Neural progenitor cell (in vitro differentiated cells): ENCODE measurements around the gene UTS2. TPM values are rescaled to one million over a fixed set of nuclear protein-coding genes. Genes with fewer than 3 reads are reported as not detected.

Experiments used
- DNase-seq: peaks from one replicate; pipeline ENCODE4 v3.0.0-alpha.2; 2016; ENCODE audit warnings: low spot score
- H2AFZ ChIP-seq: fragments of 200-600 bp; sonication (generic); replicated peaks from 2 replicates; pipeline ENCODE4 v1.6.1; 2016; ENCODE audit warnings: antibody characterized with exemption
- H3F3A ChIP-seq: fragments of 200-600 bp; sonication (generic); 2 replicates; pipeline ENCODE4 v1.6.1; 2016; ENCODE audit warnings: antibody characterized with exemption, low read depth
- H3K27ac ChIP-seq: fragments of 200-600 bp; sonication (generic); 2 replicates; pipeline ENCODE4 v1.5.1; 2016; ENCODE audit warnings: mild to moderate bottlenecking
- H3K27me3 ChIP-seq: fragments of 200-600 bp; sonication (generic); 2 replicates; pipeline ENCODE4 v1.6.1; 2016; ENCODE audit warnings: mild to moderate bottlenecking, moderate library complexity
- H3K36me3 ChIP-seq: fragments of 200-600 bp; sonication (generic); 2 replicates; pipeline ENCODE4 v1.5.1; 2016
- H3K4me1 ChIP-seq: fragments of 200-600 bp; sonication (generic); 2 replicates; pipeline ENCODE4 v1.6.1; 2016; ENCODE audit warnings: mixed run types
- H3K4me2 ChIP-seq: fragments of 200-600 bp; sonication (generic); 2 replicates; pipeline ENCODE4 v1.6.1; 2016
- H3K4me3 ChIP-seq: fragments of 200-600 bp; sonication (generic); 2 replicates; pipeline ENCODE4 v1.5.1; 2016
- H3K79me2 ChIP-seq: fragments of 200-600 bp; sonication (generic); 2 replicates; pipeline ENCODE4 v1.6.1; 2016; ENCODE audit warnings: low read depth
- H3K9ac ChIP-seq: fragments of 200-600 bp; sonication (generic); 2 replicates; pipeline ENCODE4 v1.6.1; 2016
- H3K9me3 ChIP-seq: fragments of 200-600 bp; sonication (generic); 2 replicates; pipeline ENCODE4 v1.5.1; 2016; ENCODE audit warnings: low read depth
- H4K20me1 ChIP-seq: fragments of 200-600 bp; sonication (generic); 2 replicates; pipeline ENCODE4 v1.6.1; 2016; ENCODE audit warnings: low read depth
- H3K27ac Mint-ChIP-seq: 3 replicates; pipeline ENCODE4 v1.8.0; 2021; ENCODE audit warnings: mixed read lengths
- H3K27me3 Mint-ChIP-seq: 2 replicates; pipeline ENCODE4 v1.8.0; 2022; ENCODE audit warnings: low read depth, mild to moderate bottlenecking, inconsistent platforms, moderate library complexity, mixed read lengths; ENCODE audit not compliant: insufficient read depth
- H3K36me3 Mint-ChIP-seq: 3 replicates; pipeline ENCODE4 v1.8.0; 2021; ENCODE audit warnings: mixed read lengths
- H3K4me1 Mint-ChIP-seq: 3 replicates; pipeline ENCODE4 v1.8.0; 2021; ENCODE audit warnings: mixed read lengths
- H3K4me3 Mint-ChIP-seq: 3 replicates; pipeline ENCODE4 v1.8.0; 2021; ENCODE audit warnings: mild to moderate bottlenecking, moderate library complexity, mixed read lengths
- H3K9me3 Mint-ChIP-seq: 3 replicates; pipeline ENCODE4 v1.8.0; 2020; ENCODE audit warnings: mixed read lengths
- EZH2 ChIP-seq: fragments of 200-600 bp; sonication (generic); IDR thresholded peaks from 2 replicates; pipeline ENCODE4 v1.6.1; 2017; ENCODE audit warnings: antibody characterized with exemption, mild to moderate bottlenecking, moderate library complexity
- EZH2phosphoT487 ChIP-seq: fragments of 200-600 bp; sonication (generic); IDR thresholded peaks from 2 replicates; pipeline ENCODE4 v1.6.1; 2017; ENCODE audit warnings: antibody characterized with exemption
- total RNA-seq: library from RNA; depleted of rRNA; stranded (reverse); fragments of >200 nt; gene quantifications from 2 replicates; pipeline ENCODE4 v1.2.3, GENCODE V29; 2015; ENCODE audit warnings: low replicate concordance
- TF ChIP-seq, protein P1 (sequence below): fragments of 200-600 bp; sonication (generic); IDR thresholded peaks from 2 replicates; pipeline ENCODE4 v1.5.1; 2017; ENCODE audit warnings: antibody characterized with exemption, mild to moderate bottlenecking

UTS2 gene
- total RNA-seq, 1 donor from 2014 or later: not detected

DNA sequence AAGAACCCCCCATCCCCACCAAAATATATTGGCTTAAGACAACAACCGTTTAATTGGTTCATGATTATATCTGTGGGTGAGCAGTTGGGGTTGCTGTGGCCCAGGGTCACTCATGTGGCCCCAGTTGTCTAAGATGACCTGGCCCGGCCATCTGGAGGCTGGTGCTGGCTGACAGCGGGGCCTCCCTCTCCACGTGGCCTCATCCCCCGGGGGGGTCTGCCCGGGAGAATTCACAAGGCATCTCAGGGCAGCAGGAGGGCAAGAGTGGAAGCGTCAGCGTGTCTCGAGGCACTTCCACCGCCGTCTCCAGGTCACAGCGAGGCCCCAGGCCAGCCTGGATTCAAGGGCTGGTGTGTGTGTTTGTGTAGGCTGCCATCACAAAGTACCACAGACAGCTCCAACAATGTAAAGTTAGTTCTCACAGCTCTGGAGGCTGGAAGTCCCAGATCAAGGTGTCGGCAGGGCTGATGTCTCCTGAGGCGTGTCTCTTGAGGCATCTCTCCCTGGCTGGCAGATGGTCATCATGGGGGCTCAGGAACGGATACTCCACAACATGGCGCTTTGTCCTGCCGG lies 11.0 kb upstream of the UTS2 start:
- no peak overlapping the region for H3K4me3 ChIP-seq
- no peak overlapping the region for H2AFZ ChIP-seq
- TF ChIP-seq EZH2 (no peak), EZH2phosphoT487 (no peak)
- TF ChIP-seq, protein P1, sequence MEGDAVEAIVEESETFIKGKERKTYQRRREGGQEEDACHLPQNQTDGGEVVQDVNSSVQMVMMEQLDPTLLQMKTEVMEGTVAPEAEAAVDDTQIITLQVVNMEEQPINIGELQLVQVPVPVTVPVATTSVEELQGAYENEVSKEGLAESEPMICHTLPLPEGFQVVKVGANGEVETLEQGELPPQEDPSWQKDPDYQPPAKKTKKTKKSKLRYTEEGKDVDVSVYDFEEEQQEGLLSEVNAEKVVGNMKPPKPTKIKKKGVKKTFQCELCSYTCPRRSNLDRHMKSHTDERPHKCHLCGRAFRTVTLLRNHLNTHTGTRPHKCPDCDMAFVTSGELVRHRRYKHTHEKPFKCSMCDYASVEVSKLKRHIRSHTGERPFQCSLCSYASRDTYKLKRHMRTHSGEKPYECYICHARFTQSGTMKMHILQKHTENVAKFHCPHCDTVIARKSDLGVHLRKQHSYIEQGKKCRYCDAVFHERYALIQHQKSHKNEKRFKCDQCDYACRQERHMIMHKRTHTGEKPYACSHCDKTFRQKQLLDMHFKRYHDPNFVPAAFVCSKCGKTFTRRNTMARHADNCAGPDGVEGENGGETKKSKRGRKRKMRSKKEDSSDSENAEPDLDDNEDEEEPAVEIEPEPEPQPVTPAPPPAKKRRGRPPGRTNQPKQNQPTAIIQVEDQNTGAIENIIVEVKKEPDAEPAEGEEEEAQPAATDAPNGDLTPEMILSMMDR: no peak
- H3K27me3 Mint-ChIP-seq: peaks cover 3% of the 10 kb centered on the region
- H3K4me1 Mint-ChIP-seq: peaks cover 2% of the 10 kb centered on the region
- no peaks in the 10 kb centered on the region for H3K4me1 ChIP-seq
- H4K20me1 ChIP-seq: no peaks in the 10 kb centered on the region
- no peak overlapping the region for H3K27ac ChIP-seq
- no peaks in the 10 kb centered on the region for H3K9me3 Mint-ChIP-seq
- H3K4me2 ChIP-seq: no peak overlapping the region
- H3K27me3 ChIP-seq: no peaks in the 10 kb centered on the region
- H3K79me2 ChIP-seq: no peaks in the 10 kb centered on the region
- no peak for DNase-seq
- no peaks in the 10 kb centered on the region for H3F3A ChIP-seq
- no peaks in the 10 kb centered on the region for H3K36me3 ChIP-seq
- no peak overlapping the region for H3K27ac Mint-ChIP-seq
- no peaks in the 10 kb centered on the region for H3K9me3 ChIP-seq
- no peak overlapping the region for H3K4me3 Mint-ChIP-seq
- H3K36me3 Mint-ChIP-seq: no peaks in the 10 kb centered on the region
- no peak overlapping the region for H3K9ac ChIP-seq

DNA sequence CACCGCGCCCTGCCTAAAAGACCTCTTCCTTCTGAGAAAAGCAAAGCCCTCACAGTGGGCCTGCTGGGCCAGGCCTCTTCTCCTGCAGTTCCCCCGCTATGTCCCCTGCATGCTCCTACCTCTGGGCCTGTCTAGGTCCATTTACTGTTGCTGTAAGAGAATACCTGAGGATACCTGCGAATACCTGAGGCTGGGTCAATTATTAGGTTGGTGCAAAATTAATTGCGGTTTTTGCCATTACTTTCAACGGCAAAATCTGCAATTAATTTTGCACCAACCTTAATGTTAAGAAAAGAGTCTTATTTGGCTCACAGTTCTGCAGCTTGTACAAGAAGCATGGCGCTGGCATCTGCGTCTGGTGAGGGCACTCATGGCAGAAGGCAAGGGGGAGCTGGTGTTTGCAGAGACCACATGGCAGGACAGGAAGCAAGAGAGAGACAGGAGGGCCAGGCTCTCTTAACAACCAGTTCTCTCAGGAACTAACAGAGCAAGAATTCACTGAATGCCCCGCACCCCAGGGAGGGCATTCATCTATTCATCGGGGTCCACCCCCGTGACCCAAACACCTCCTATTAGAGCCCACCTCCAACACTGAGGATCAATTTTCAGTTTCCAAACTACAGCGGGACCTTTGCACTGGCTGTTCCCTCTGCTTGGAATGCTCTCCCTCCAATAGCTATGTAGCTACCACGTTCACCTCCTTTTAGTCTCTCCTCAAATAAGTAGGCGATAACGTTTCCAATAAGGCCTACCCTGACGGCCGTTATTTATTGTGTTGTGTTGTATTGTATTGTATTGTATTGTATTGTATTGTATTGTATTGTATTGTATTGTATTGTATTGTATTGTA lies 9.6 kb upstream of the UTS2 start:
- H3K79me2 ChIP-seq: no peaks in the 10 kb centered on the region
- H3K27ac Mint-ChIP-seq: no peak overlapping the region
- no peaks in the 10 kb centered on the region for H4K20me1 ChIP-seq
- no peaks in the 10 kb centered on the region for H3K36me3 ChIP-seq
- H3K4me3 ChIP-seq: no peak overlapping the region
- no peak overlapping the region for H3K4me3 Mint-ChIP-seq
- no peaks in the 10 kb centered on the region for H3K9me3 ChIP-seq
- no peak overlapping the region for H2AFZ ChIP-seq
- H3K9me3 Mint-ChIP-seq: no peaks in the 10 kb centered on the region
- H3K36me3 Mint-ChIP-seq: no peaks in the 10 kb centered on the region
- no peak overlapping the region for H3K4me2 ChIP-seq
- TF ChIP-seq EZH2 (no peak), EZH2phosphoT487 (no peak)
- TF ChIP-seq, protein P1: no peak
- H3K27ac ChIP-seq: no peak overlapping the region
- no peaks in the 10 kb centered on the region for H3K27me3 ChIP-seq
- H3F3A ChIP-seq: no peaks in the 10 kb centered on the region
- H3K27me3 Mint-ChIP-seq: peaks cover 3% of the 10 kb centered on the region
- DNase-seq: no peak
- H3K9ac ChIP-seq: no peak overlapping the region
- H3K4me1 ChIP-seq: no peaks in the 10 kb centered on the region
- H3K4me1 Mint-ChIP-seq: peaks cover 2% of the 10 kb centered on the region

DNA sequence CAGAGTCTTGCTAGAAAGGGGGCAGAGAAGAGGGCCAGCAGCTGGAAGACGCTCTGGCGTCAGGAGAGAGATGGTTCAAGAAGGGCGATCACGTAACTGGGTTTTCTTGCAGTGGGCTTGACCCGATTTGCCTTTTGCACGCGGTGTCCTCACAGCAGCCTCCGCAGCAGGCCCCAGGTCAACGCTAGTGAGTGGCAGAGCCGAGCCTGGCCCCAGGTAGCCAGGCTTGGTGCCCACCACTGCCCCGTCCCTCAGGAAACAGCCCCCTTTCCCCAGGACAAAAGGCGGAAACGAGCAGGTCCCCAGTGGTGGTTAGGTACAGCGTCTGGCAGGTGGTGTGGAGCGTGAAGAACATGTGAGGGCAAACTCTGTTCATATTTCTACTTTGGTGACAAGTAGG lies 8.6 kb upstream of the UTS2 start:
- no peak overlapping the region for H3K4me3 Mint-ChIP-seq
- Histone ChIP-seq H2AFZ (no peak overlapping the region), H3K79me2 (no peaks in the 10 kb centered on the region), H4K20me1 (no peaks in the 10 kb centered on the region), H3K4me2 (no peak overlapping the region), H3K27ac (no peak overlapping the region), H3K4me1 (no peaks in the 10 kb centered on the region), H3K27me3 (no peaks in the 10 kb centered on the region), H3K9ac (no peak overlapping the region), H3K9me3 (no peaks in the 10 kb centered on the region), H3K36me3 (no peaks in the 10 kb centered on the region), H3F3A (no peaks in the 10 kb centered on the region), H3K4me3 (no peak overlapping the region)
- peaks cover 3% of the 10 kb centered on the region for H3K27me3 Mint-ChIP-seq
- TF ChIP-seq, protein P1: no peak
- no peak for TF ChIP-seq EZH2
- no peak for TF ChIP-seq EZH2phosphoT487
- H3K4me1 Mint-ChIP-seq: peaks cover 2% of the 10 kb centered on the region
- no peak for DNase-seq
- H3K9me3 Mint-ChIP-seq: no peaks in the 10 kb centered on the region
- H3K27ac Mint-ChIP-seq: peak overlapping the region; percentile 50
- no peaks in the 10 kb centered on the region for H3K36me3 Mint-ChIP-seq
